ENCODE results near the gene DNAI2.

GRCh38 chr17:74271281-74271680, 2.8 kb upstream of the DNAI2 start:
- TF ChIP-seq CTCF (IDR thresholded peaks at IDR 0.05) (no peak), POLR2A (IDR thresholded peaks at IDR 0.05) (no peak)

All from uterus (tissue), 2 donors.